HCT116 (cell line): ENCODE measurements around the gene PRR36.

Source experiments
- EZH2phosphoT487 ChIP-seq: fragments of 200-600 bp; IDR thresholded peaks from 2 replicates; pipeline ENCODE4 v1.6.1; 2018; ENCODE audit warnings: antibody characterized with exemption, borderline replicate concordance
- POLR2AphosphoS5 ChIP-seq: IDR thresholded peaks from 2 replicates; pipeline ENCODE4 v1.6.1; 2011; ENCODE audit warnings: mild to moderate bottlenecking, low read depth, low read length, moderate library complexity
- ZNF274 ChIP-seq: fragments of 200-500 bp; sonication (Bioruptor generic); IDR thresholded peaks from 2 replicates; pipeline ENCODE4 v1.6.1; 2014; ENCODE audit warnings: mild to moderate bottlenecking, low read depth, low read length, inconsistent platforms
- TF ChIP-seq, protein P1 (sequence below): IDR thresholded peaks from 2 replicates; pipeline ENCODE4 v1.6.1; 2012; ENCODE audit warnings: low read depth
- TF ChIP-seq, protein P2 (sequence below), 3 experiments: fragments of 200-600 bp in 1 of 3; sonication (generic) in 1 of 3; IDR thresholded peaks in 2 of 3; conservative IDR thresholded peaks in 1 of 3; 2 replicates each; pipeline ENCODE4 v1.5.1; 2012 to 2017; ENCODE audit warnings: low read depth in 2 of 3, low read length in 2 of 3, antibody characterized with exemption in 1 of 3, borderline replicate concordance in 1 of 3, control low read depth in 1 of 3, mild to moderate bottlenecking in 1 of 3, mixed read lengths in 1 of 3, mixed run types in 1 of 3, moderate library complexity in 1 of 3; ENCODE audit not compliant: insufficient read depth in 1 of 3

DNA sequence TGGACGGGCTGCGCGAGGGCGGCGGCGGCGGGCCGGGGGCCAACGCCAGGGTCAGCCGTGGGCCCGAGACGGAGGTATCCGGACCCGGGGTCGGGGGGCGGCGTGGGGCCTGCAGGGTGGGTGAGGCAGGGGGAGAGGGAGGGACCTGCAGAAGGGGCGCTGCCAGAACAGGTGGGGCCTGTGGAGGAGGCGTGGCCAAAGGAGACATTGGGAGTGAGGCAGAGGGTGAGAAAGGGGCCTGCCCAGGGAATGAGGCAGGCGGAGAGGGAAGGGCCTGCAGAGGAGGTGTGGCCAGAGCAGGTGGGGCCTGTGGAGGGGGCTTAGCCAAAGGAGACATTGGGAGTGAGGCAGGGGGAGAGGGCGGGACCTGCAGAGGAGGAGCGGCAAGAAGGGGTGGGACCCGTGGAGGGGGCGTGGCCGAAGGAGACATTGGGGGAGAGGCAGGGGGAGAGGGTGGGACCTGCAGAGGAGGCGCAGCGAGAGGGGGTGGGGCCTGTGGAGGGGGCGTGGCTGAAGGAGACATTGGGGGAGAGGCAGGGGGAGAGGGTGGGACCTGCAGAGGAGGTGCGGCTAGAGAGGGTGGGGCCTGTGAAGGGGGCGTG, 4.2 kb downstream of the PRR36 start:
- TF ChIP-seq EZH2phosphoT487 = no peak
- no peak for TF ChIP-seq POLR2AphosphoS5
- TF ChIP-seq, protein P1, sequence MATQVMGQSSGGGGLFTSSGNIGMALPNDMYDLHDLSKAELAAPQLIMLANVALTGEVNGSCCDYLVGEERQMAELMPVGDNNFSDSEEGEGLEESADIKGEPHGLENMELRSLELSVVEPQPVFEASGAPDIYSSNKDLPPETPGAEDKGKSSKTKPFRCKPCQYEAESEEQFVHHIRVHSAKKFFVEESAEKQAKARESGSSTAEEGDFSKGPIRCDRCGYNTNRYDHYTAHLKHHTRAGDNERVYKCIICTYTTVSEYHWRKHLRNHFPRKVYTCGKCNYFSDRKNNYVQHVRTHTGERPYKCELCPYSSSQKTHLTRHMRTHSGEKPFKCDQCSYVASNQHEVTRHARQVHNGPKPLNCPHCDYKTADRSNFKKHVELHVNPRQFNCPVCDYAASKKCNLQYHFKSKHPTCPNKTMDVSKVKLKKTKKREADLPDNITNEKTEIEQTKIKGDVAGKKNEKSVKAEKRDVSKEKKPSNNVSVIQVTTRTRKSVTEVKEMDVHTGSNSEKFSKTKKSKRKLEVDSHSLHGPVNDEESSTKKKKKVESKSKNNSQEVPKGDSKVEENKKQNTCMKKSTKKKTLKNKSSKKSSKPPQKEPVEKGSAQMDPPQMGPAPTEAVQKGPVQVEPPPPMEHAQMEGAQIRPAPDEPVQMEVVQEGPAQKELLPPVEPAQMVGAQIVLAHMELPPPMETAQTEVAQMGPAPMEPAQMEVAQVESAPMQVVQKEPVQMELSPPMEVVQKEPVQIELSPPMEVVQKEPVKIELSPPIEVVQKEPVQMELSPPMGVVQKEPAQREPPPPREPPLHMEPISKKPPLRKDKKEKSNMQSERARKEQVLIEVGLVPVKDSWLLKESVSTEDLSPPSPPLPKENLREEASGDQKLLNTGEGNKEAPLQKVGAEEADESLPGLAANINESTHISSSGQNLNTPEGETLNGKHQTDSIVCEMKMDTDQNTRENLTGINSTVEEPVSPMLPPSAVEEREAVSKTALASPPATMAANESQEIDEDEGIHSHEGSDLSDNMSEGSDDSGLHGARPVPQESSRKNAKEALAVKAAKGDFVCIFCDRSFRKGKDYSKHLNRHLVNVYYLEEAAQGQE = no peak
- TF ChIP-seq ZNF274 = no peak
- TF ChIP-seq, protein P2, sequence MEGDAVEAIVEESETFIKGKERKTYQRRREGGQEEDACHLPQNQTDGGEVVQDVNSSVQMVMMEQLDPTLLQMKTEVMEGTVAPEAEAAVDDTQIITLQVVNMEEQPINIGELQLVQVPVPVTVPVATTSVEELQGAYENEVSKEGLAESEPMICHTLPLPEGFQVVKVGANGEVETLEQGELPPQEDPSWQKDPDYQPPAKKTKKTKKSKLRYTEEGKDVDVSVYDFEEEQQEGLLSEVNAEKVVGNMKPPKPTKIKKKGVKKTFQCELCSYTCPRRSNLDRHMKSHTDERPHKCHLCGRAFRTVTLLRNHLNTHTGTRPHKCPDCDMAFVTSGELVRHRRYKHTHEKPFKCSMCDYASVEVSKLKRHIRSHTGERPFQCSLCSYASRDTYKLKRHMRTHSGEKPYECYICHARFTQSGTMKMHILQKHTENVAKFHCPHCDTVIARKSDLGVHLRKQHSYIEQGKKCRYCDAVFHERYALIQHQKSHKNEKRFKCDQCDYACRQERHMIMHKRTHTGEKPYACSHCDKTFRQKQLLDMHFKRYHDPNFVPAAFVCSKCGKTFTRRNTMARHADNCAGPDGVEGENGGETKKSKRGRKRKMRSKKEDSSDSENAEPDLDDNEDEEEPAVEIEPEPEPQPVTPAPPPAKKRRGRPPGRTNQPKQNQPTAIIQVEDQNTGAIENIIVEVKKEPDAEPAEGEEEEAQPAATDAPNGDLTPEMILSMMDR (IDR thresholded peaks at IDR 0.05 in 2 of 3, conservative IDR thresholded peaks at IDR 0.05 in 1 of 3; ENCODE audit: borderline replicate concordance in 1 of 3, insufficient read depth in 1 of 3, low read depth in 2 of 3, low read length in 2 of 3) = no peak
